A549 (cell line): ENCODE results near the gene OR10G8.

Source experiments
- BHLHE40 ChIP-seq: IDR thresholded peaks from 2 replicates; pipeline ENCODE4 v1.6.1; 2012; ENCODE audit warnings: low read depth, low read length, inconsistent platforms
- CTCF ChIP-seq: fragments of >200 bp; sonication (Bioruptor Twin); formaldehyde crosslinking; IDR thresholded peaks from 3 replicates; pipeline ENCODE4 v1.5.1; 2016
- E2F6 ChIP-seq: IDR thresholded peaks from 2 replicates; pipeline ENCODE4 v1.6.1; 2012; ENCODE audit warnings: low read depth, borderline replicate concordance
- EP300 ChIP-seq, 2 experiments: fragments of >200 bp; sonication (Bioruptor Twin); formaldehyde crosslinking; IDR thresholded peaks; 2 replicates in 1 of 2; 3 replicates in 1 of 2; pipeline ENCODE4 v1.6.1; 2016 to 2017
- JUNB ChIP-seq: fragments of >200 bp; sonication (Bioruptor Twin); formaldehyde crosslinking; IDR thresholded peaks from 2 replicates; pipeline ENCODE4 v1.6.1; 2016
- MAFK ChIP-seq: fragments of 450-650 bp; IDR thresholded peaks from 2 replicates; pipeline ENCODE4 v1.6.1; 2014; ENCODE audit not compliant: partially characterized antibody
- MYC ChIP-seq: IDR thresholded peaks from 2 replicates; pipeline ENCODE4 v1.6.1; 2012; ENCODE audit warnings: mild to moderate bottlenecking, inconsistent platforms, low read length, improper control_type of control experiment, borderline replicate concordance
- REST ChIP-seq: fragments of 200-600 bp; sonication (generic); IDR thresholded peaks from 2 replicates; pipeline ENCODE4 v1.6.1; 2016; ENCODE audit warnings: antibody characterized with exemption, mild to moderate bottlenecking, moderate library complexity
- SREBF2 ChIP-seq: fragments of 450-650 bp; IDR thresholded peaks from 2 replicates; pipeline ENCODE4 v1.6.1; 2014; ENCODE audit warnings: mild to moderate bottlenecking, moderate library complexity
- ZNF302 ChIP-seq: fragments of 250-450 bp; sonication (Bioruptor Pico); IDR thresholded peaks from 2 replicates; pipeline ENCODE4 v1.9.0; 2021; ENCODE audit warnings: inconsistent platforms, mild to moderate bottlenecking, moderate library complexity

- TF ChIP-seq MYC, result no peak
- no peak for TF ChIP-seq BHLHE40
- TF ChIP-seq EP300 (IDR thresholded peaks at IDR 0.05), result no peak
- TF ChIP-seq JUNB, result no peak
- no peak for TF ChIP-seq SREBF2
- TF ChIP-seq REST, result no peak
- no peak for TF ChIP-seq MAFK
- no peak for TF ChIP-seq CTCF
- no peak for TF ChIP-seq E2F6
- TF ChIP-seq ZNF302 (CRISPR knock-in tag), result no peak
These were observed 42.1 kb downstream of the OR10G8 start for GRCh38 chr11:124068601-124069110.
